ES-I3 (cell line): ENCODE measurements around the gene MICAL2.

Source experiments
- H3K36me3 ChIP-seq: 2 replicates; pipeline ENCODE4 v1.6.1; 2013; ENCODE audit warnings: mild to moderate bottlenecking, low read length, control low read depth, moderate library complexity; ENCODE audit not compliant: insufficient read depth
- H3K4me1 ChIP-seq: 2 replicates; pipeline ENCODE4 v1.6.1; 2013; ENCODE audit warnings: mild to moderate bottlenecking, control low read depth, low read length; ENCODE audit not compliant: insufficient read depth
- H3K9ac ChIP-seq: 2 replicates; pipeline ENCODE4 v1.6.1; 2013; ENCODE audit warnings: low read depth, mild to moderate bottlenecking, low read length, moderate library complexity
- H3K9me3 ChIP-seq: 2 replicates; pipeline ENCODE4 v1.6.1; 2013; ENCODE audit warnings: mild to moderate bottlenecking, low read length, moderate library complexity; ENCODE audit not compliant: control insufficient read depth, insufficient read depth

Gene MICAL2

GRCh38 chr11:12290477-12290922, 180.1 kb downstream of the MICAL2 start:
- no peak overlapping the region for H3K9ac ChIP-seq
- H3K36me3 ChIP-seq = no peaks in the 10 kb centered on the region
- peaks cover 17% of the 10 kb centered on the region; the same call in 1 of the 2 replicates for H3K4me1 ChIP-seq
- no peaks in the 10 kb centered on the region for H3K9me3 ChIP-seq

- no peaks in the 10 kb centered on the region for H3K9me3 ChIP-seq
- no peaks in the 10 kb centered on the region for H3K36me3 ChIP-seq
- peaks cover 17% of the 10 kb centered on the region; the same call in 1 of the 2 replicates for H3K4me1 ChIP-seq
- H3K9ac ChIP-seq = no peak overlapping the region
Measured at GRCh38 chr11:12291313-12291712, 180.9 kb downstream of the MICAL2 start.

- Histone ChIP-seq H3K9me3 (no peaks in the 10 kb centered on the region), H3K4me1 (peaks cover 15% of the 10 kb centered on the region; the same call in 1 of the 2 replicates), H3K36me3 (no peaks in the 10 kb centered on the region), H3K9ac (no peak overlapping the region)
Measured at GRCh38 chr11:12291766-12292165, 181.4 kb downstream of the MICAL2 start.

GRCh38 chr11:12292766-12293165, 182.4 kb downstream of the MICAL2 start:
- no peaks in the 10 kb centered on the region for H3K36me3 ChIP-seq
- H3K9ac ChIP-seq = no peak overlapping the region
- H3K4me1 ChIP-seq = peaks cover 7% of the 10 kb centered on the region; the same call in 1 of the 2 replicates
- no peaks in the 10 kb centered on the region for H3K9me3 ChIP-seq

- H3K36me3 ChIP-seq = no peaks in the 10 kb centered on the region
- no peaks in the 10 kb centered on the region for H3K9me3 ChIP-seq
- no peaks in the 10 kb centered on the region for H3K4me1 ChIP-seq
- H3K9ac ChIP-seq = no peak overlapping the region
Measured at GRCh38 chr11:12293486-12293885, 183.1 kb downstream of the MICAL2 start.

- H3K36me3 ChIP-seq = no peaks in the 10 kb centered on the region
- H3K9ac ChIP-seq = no peak overlapping the region
- H3K4me1 ChIP-seq = no peaks in the 10 kb centered on the region
- H3K9me3 ChIP-seq = no peaks in the 10 kb centered on the region; the same call in 1 of the 2 replicates
Measured at GRCh38 chr11:12294613-12295012, 184.2 kb downstream of the MICAL2 start.

GRCh38 chr11:12295943-12296342, 185.6 kb downstream of the MICAL2 start:
- no peak overlapping the region for H3K9ac ChIP-seq
- no peaks in the 10 kb centered on the region for H3K4me1 ChIP-seq
- H3K9me3 ChIP-seq = no peaks in the 10 kb centered on the region; the same call in 1 of the 2 replicates
- no peaks in the 10 kb centered on the region for H3K36me3 ChIP-seq

GRCh38 chr11:12298610-12299009, 188.2 kb downstream of the MICAL2 start:
- H3K4me1 ChIP-seq = no peaks in the 10 kb centered on the region

GRCh38 chr11:12301379-12301778, 191.0 kb downstream of the MICAL2 start:
- no peaks in the 10 kb centered on the region for H3K36me3 ChIP-seq
- H3K9me3 ChIP-seq = no peaks in the 10 kb centered on the region; the same call in 1 of the 2 replicates
- H3K9ac ChIP-seq = no peak overlapping the region
- no peaks in the 10 kb centered on the region for H3K4me1 ChIP-seq

More at GRCh38 chr11:12298610-12299009, 188.2 kb downstream of the MICAL2 start:
- Histone ChIP-seq H3K9ac (no peak overlapping the region), H3K9me3 (no peaks in the 10 kb centered on the region; the same call in 1 of the 2 replicates), H3K36me3 (no peaks in the 10 kb centered on the region)

GRCh38 chr11:12303421-12304149, 193.2 kb downstream of the MICAL2 start:
- Histone ChIP-seq H3K9me3 (no peaks in the 10 kb centered on the region; the same call in 1 of the 2 replicates), H3K4me1 (no peaks in the 10 kb centered on the region), H3K36me3 (no peaks in the 10 kb centered on the region), H3K9ac (no peak overlapping the region)

- Histone ChIP-seq H3K4me1 (no peaks in the 10 kb centered on the region), H3K9ac (no peak overlapping the region), H3K9me3 (no peaks in the 10 kb centered on the region), H3K36me3 (no peaks in the 10 kb centered on the region)
Measured at GRCh38 chr11:12306830-12307229, 196.4 kb downstream of the MICAL2 start.

GRCh38 chr11:12312132-12312531, 201.7 kb downstream of the MICAL2 start:
- H3K9ac ChIP-seq = no peak overlapping the region
- no peaks in the 10 kb centered on the region for H3K4me1 ChIP-seq
- H3K36me3 ChIP-seq = no peaks in the 10 kb centered on the region
- H3K9me3 ChIP-seq = peaks cover 16% of the 10 kb centered on the region; the same call in 1 of the 2 replicates
